Pulmonary artery endothelial cell (primary cell): ENCODE results near the gene WRAP73. TPM values are rescaled to one million over a fixed set of nuclear protein-coding genes. Genes with fewer than 3 reads are reported as not detected.

Source experiments
- DNase-seq: peaks from one replicate; pipeline ENCODE4 v3.0.0-alpha.2; 2011; ENCODE audit warnings: low read depth, low spot score
- total RNA-seq: library from RNA; depleted of rRNA; stranded (reverse); fragments of >200 nt; gene quantifications from 2 replicates; pipeline ENCODE4 v1.2.3, GENCODE V29; 2014

Gene WRAP73
- total RNA-seq, 1 donor from 2014 or later = 25.5 TPM

- DNase-seq = no peak
Measured at GRCh38 chr1:3614755-3615742, 34.9 kb downstream of the WRAP73 start.

- DNase-seq = no peak
Measured at GRCh38 chr1:3612123-3612522, 37.8 kb downstream of the WRAP73 start.

GRCh38 chr1:3611170-3612019 is 38.5 kb downstream of the WRAP73 start, which contains the start of gene MEGF6:
Gene MEGF6, minus strand, starts transcription at chr1:3611508. Its CDS starts 240 bp downstream, at chr1:3611268.
- peak; percentile 35 for DNase-seq

GRCh38 chr1:3610527-3611169 is 39.3 kb downstream of the WRAP73 start:
- DNase-seq = no peak

GRCh38 chr1:3609769-3610526 is 40.0 kb downstream of the WRAP73 start:
- DNase-seq = no peak

- no peak for DNase-seq
Measured at GRCh38 chr1:3609016-3609768, 40.7 kb downstream of the WRAP73 start.

- DNase-seq = no peak
Measured at GRCh38 chr1:3608154-3608553, 41.7 kb downstream of the WRAP73 start.

- no peak for DNase-seq
Measured at GRCh38 chr1:3607703-3608065, 42.2 kb downstream of the WRAP73 start.

GRCh38 chr1:3606779-3607702 is 42.9 kb downstream of the WRAP73 start:
- DNase-seq = no peak

GRCh38 chr1:3604997-3605823 is 44.7 kb downstream of the WRAP73 start:
- no peak for DNase-seq

GRCh38 chr1:3604468-3604974 is 45.4 kb downstream of the WRAP73 start:
- DNase-seq = no peak

- no peak for DNase-seq
Measured at GRCh38 chr1:3603571-3604467, 46.1 kb downstream of the WRAP73 start.

GRCh38 chr1:3603156-3603555 is 46.7 kb downstream of the WRAP73 start:
- DNase-seq = no peak

GRCh38 chr1:3602375-3602774 is 47.5 kb downstream of the WRAP73 start:
- no peak for DNase-seq

GRCh38 chr1:3601743-3602142 is 48.2 kb downstream of the WRAP73 start:
- no peak for DNase-seq

GRCh38 chr1:3600354-3600753 is 49.5 kb downstream of the WRAP73 start:
- DNase-seq = no peak

GRCh38 chr1:3599816-3600215 is 50.1 kb downstream of the WRAP73 start:
- no peak for DNase-seq
